ENCODE measurements around the gene ZNRD2.

The ZNRD2 gene

DNA sequence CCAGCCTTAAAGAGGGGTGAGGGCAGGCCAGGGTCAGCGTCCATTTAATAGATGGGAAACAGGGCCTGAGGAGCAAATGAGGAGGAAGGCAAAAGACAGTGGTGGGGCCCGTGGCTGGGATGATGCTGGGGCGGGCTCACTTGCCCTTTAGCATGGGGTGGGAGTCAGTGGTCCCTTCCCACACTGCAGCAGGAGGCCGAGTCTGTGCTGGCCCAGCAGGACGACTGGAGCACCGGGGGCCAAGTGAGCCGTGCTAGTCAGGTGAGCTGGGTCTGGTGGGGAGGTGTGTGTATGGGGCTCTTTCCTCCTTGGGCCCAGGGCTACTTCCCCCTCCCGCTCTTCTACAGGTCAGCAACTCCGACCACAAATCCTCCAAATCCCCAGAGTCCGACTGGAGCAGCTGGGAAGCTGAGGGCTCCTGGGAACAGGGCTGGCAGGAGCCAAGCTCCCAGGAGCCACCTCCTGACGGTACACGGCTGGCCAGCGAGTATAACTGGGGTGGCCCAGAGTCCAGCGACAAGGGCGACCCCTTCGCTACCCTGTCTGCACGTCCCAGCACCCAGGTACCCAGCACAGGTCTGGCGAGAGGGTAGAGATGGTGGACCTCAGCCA is 32.6 kb upstream of the ZNRD2 start:
- DNase-seq (ENCODE audit: insufficient read length, low spot score) (no peak), FAIRE-seq (no peak)

GRCh38 chr11:65538232-65538914 is 31.9 kb upstream of the ZNRD2 start:
- FAIRE-seq (no peak), DNase-seq (ENCODE audit: insufficient read length, low spot score) (no peak)

- FAIRE-seq (no peak), DNase-seq (ENCODE audit: insufficient read length, low spot score) (no peak)
Measured at GRCh38 chr11:65538915-65539743, 31.1 kb upstream of the ZNRD2 start.

GRCh38 chr11:65539744-65540289 is 30.5 kb upstream of the ZNRD2 start:
- FAIRE-seq: no peak
- DNase-seq (ENCODE audit: insufficient read length, low spot score): peak; percentile 94

DNA sequence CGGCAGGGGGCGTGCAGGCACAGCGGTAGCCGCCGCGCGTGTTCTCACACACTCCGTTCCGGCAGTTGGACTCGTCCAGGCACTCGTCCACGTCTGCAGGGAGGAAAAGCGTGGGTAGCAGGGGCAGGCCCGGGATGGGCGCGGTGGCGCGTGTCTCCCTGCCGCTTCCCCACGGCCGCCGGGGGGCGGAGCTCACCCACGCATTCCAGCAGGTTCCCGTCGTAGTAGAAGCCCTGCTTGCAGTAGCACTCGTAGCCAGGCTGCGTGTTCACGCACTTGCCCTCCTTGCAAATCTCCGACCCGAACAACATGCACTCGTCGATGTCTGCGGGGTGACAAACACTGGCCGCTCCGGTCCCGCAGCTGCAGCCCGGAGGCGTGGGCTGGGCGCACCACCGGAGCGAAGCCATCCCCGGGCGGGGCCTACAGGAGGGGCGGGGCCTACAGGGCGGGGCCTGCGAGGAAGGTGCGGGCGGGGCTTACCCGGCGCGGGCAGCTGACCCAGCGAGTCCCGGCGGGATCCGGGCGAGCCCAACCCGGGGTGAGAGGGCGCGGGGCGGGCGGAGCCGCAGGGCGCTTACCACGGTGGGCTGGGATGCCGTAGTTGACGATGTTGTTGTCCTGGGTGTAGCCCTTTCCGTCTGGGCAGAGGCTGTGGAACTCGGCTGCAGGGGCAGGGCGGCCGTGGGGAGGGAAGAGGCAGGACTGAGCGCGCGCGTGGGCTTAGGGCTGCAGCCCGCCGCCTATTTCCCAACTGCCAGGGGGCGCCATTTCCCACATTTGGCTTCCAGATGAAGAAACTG is 29.8 kb upstream of the ZNRD2 start:
- FAIRE-seq: peak; percentile 92
- DNase-seq (ENCODE audit: insufficient read length, low spot score): peak; percentile 99

DNA sequence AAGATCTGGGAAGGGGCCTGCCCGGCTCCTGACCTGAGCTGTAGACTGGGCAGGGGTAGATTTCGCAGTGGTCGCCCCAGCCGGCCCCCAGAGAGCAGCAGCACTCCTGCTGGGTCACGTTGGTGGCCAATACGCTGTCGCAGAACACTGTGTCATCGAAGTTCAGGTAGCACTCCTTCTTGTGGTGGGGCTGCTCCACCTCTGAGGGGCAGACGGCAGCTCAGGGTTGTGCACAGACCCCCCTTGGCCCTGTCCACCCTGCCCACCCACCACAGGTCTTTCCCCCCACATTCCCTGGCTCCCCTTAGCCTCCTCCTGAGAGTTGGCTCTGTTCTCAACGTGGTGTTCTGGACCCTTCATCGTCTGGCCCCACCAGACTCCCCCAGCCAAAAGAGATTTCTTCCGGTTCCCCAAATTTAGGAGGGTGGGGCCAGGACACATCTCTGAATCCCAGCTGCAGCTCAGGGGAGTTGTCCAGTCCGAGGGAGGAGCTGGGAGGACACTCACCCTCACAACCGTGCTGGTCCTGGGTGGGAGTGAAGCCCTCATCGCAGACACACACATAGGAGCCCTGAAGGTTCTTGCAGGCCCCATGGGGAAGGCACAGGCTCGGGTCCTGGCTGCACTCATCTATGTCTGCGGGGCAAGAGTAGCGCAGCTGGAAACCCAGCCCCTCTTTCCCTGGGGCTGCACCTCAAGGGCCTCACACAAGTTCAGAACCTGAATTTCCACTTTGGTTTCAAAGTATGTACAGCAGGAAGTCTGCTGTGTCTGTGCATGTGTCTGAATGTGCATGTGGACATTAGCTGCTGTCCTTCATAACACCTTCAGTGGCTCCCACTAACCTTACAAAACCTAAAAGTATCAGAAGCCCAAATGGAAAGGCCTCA is 28.9 kb upstream of the ZNRD2 start:
- FAIRE-seq: peak; percentile 47
- DNase-seq (ENCODE audit: insufficient read length, low spot score): no peak

GRCh38 chr11:65542738-65543390 is 27.4 kb upstream of the ZNRD2 start:
- DNase-seq (ENCODE audit: insufficient read length, low spot score): no peak
- no peak for FAIRE-seq

DNA sequence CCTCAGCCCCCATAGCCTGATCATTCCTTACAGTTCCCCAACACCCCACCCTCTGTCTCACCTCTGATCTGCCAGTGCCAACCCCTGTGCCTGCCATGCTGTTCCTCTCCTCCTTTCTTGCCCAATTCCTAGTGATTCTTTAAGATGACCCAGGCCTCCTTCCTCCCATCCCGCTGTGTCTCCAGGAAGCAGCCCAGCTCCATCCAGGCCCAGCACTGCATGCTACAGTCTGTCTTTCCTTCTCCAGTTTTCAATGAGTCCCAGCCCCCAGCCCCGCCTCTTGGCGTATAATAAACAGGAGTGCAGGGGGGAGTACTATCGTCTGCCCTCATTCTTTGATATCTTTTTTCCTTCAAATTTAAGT is 24.4 kb upstream of the ZNRD2 start:
- FAIRE-seq (no peak), DNase-seq (ENCODE audit: insufficient read length, low spot score) (no peak)

GRCh38 chr11:65546217-65546958 is 23.9 kb upstream of the ZNRD2 start:
- FAIRE-seq: peak; percentile 68
- peak; percentile 99 for DNase-seq (ENCODE audit: insufficient read length, low spot score)

- DNase-seq (ENCODE audit: insufficient read length, low spot score) (no peak), FAIRE-seq (no peak)
Measured at GRCh38 chr11:65547446-65548125, 22.7 kb upstream of the ZNRD2 start.

GRCh38 chr11:65548395-65548794 is 21.9 kb upstream of the ZNRD2 start:
- FAIRE-seq: no peak
- DNase-seq (ENCODE audit: insufficient read length, low spot score): no peak

GRCh38 chr11:65549096-65549495 is 21.2 kb upstream of the ZNRD2 start:
- FAIRE-seq: no peak

DNA sequence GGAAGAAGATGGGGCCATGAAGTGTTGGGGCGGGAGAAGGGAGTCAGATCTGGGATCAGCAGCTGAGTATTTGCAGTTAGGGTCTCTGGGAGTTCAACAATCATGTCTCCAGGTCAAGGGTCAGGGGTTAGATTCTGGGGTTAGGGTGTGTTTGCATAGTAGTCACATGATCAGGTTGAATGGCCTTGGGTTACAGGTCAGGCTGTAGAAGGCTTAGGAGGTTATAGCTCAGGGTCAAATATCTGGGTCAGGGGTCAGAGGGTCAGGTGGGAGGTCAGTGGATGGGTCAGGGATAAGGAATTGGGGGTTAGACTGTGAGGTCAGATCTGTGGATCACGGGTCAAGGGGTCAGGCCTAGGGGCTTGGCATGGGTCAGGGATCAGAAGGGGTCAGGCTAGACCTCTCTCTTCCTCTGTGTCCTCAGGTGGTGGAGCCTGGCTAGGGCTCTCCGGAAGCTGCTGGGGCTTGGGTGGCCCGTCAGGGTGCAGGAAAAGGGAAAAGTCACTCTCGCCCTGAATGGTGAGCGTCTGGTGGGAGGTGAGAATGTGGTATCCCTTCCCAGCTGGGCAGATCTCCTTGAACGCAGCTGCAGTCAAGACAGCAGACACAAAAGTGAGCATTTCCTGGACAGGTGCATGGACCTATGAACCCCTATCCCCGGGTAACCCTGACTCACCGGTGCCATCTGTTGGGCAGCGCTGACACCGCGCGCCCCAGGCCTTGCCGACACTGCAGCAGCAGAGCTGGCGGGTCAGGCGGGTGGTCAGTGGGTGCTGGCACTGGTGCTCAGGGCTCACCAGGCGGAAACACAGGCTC is 18.5 kb upstream of the ZNRD2 start:
- DNase-seq (ENCODE audit: insufficient read length, low spot score) (peak; percentile 89), FAIRE-seq (peak; percentile 77)

More at GRCh38 chr11:65549096-65549495, 21.2 kb upstream of the ZNRD2 start:
- no peak for DNase-seq (ENCODE audit: insufficient read length, low spot score)

DNA sequence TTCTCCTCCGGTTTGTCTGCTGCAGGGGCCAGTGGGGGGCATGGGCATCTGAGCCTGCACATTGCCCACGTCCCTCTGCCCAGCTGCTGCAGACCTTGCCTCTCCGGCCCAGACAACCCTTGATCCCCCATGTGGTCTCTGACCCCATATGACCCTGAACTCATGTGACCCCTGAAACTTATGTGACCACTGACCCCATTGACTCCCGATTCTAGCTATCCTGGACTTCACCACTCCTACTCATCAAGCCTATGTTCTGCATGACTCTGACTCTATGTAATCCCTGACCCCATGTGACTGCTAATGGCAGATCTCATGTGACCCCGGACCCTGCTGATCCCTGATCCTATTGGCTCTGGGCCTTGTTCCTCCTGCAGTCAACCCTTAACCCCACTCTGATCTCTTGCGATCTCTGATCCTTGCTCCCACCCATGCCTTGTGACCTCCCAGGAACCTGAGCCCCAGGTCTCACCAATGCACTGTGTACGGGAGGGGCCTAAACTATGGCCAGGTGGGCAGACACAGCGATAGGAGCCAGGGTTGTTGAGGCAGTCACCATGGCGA is 17.8 kb upstream of the ZNRD2 start:
- DNase-seq (ENCODE audit: insufficient read length, low spot score) (no peak), FAIRE-seq (no peak)

DNA sequence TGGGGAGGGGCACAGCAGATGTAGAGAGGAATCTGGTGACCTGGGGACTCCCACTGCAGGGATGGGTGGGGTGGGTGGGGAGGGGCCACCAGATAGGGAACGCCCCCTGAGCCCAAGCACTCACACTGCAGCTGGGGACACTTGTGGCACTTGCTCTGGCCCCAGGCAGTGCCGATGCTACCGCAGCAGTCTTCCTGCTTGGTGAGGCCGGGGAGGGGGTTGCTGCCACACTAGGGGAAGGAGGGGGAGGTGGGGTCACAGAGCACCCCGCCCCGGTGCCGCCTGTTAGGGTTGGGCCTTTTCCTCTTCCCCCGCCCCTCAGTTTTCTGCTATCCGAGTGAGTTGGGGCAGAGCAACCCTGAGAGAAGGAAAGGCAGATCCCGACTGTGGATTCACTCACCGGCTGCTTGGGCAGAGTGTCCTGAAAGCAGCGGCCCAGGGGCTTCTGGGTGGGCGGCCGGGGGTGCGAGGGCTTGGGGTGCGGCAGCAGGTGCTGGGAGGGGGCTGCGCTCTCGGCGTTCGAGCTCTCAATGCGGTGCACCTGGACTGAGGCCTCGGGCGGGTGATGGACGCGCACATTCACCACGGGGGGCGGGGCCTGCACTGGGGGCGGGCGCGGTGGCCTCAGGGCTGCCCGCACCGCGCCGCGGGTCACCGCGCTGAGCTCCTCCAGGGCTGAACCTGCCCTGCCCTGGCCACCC is 16.8 kb upstream of the ZNRD2 start:
- FAIRE-seq (no peak), DNase-seq (ENCODE audit: insufficient read length, low spot score) (no peak)

All from GM19239 (cell line).